Measurements from ENCODE around the gene CERK. TPM values are rescaled to one million over a fixed set of nuclear protein-coding genes. Genes with fewer than 3 reads are reported as not detected.

CERK gene
- total and polyA plus RNA-seq, 4 donors = 7.9 to 24.3 (median 10.2) TPM

DNA sequence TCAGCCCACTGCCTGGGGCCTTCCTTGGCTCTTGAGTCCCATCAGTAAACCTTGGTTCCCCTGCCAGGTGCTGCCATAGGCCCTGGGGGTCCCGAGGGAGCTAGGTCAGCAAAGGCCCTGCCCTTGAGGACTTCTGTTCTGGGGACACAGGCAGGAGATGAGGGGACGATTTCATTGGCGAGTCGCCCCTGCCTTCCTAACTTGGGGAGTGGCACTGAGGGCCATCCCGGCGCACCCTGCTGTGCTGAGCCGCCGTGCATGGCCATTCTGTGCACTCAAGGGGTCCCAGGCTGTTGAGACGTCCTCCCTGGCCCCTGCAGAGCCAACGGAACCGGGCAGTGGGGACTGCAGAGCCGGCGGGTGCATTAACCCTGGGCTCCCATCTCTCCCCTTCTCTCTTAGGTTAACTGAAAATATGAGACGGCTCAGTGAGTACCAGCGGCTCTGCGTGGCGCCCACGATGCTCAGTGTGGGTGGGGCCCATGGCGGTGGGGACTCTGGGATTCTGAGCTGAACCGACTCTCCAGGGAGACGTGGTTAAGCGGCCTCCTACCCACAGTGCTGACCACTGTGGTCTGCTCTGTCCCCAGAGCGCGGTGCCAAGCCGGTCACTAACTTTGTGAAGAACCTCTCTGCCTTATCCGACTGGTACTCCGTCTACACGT, 74.5 kb downstream of the CERK start:
- no peak overlapping the region for H3K9ac ChIP-seq (ENCODE audit: low read depth in 1 of 2, low read length in 2 of 2)
- H3K36me3 ChIP-seq (ENCODE audit: control insufficient read depth in 4 of 4, insufficient read depth in 3 of 4, low read depth in 1 of 4, low read length in 3 of 4) = peaks cover 20 to 52% (median 33%) of the 10 kb centered on the region in 4 donors
- H3K27me3 ChIP-seq (ENCODE audit: control insufficient read depth in 4 of 4, insufficient read depth in 4 of 4, low read length in 3 of 4) = no peaks in the 10 kb centered on the region
- WGBS = 96% methylated on average over 28 of the region's 28 CpGs
- no peaks in the 10 kb centered on the region for H3K9me3 ChIP-seq (ENCODE audit: control insufficient read depth in 4 of 4, low read length in 3 of 4)
- no peak overlapping the region for H3K4me3 ChIP-seq (ENCODE audit: low read depth in 1 of 3, low read length in 3 of 3)
- TF ChIP-seq HNF4A (conservative IDR thresholded peaks at IDR 0.05) = no peak
- TF ChIP-seq, protein P1, sequence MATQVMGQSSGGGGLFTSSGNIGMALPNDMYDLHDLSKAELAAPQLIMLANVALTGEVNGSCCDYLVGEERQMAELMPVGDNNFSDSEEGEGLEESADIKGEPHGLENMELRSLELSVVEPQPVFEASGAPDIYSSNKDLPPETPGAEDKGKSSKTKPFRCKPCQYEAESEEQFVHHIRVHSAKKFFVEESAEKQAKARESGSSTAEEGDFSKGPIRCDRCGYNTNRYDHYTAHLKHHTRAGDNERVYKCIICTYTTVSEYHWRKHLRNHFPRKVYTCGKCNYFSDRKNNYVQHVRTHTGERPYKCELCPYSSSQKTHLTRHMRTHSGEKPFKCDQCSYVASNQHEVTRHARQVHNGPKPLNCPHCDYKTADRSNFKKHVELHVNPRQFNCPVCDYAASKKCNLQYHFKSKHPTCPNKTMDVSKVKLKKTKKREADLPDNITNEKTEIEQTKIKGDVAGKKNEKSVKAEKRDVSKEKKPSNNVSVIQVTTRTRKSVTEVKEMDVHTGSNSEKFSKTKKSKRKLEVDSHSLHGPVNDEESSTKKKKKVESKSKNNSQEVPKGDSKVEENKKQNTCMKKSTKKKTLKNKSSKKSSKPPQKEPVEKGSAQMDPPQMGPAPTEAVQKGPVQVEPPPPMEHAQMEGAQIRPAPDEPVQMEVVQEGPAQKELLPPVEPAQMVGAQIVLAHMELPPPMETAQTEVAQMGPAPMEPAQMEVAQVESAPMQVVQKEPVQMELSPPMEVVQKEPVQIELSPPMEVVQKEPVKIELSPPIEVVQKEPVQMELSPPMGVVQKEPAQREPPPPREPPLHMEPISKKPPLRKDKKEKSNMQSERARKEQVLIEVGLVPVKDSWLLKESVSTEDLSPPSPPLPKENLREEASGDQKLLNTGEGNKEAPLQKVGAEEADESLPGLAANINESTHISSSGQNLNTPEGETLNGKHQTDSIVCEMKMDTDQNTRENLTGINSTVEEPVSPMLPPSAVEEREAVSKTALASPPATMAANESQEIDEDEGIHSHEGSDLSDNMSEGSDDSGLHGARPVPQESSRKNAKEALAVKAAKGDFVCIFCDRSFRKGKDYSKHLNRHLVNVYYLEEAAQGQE (IDR thresholded peaks at IDR 0.05) = no peak
- TF ChIP-seq, protein P2, sequence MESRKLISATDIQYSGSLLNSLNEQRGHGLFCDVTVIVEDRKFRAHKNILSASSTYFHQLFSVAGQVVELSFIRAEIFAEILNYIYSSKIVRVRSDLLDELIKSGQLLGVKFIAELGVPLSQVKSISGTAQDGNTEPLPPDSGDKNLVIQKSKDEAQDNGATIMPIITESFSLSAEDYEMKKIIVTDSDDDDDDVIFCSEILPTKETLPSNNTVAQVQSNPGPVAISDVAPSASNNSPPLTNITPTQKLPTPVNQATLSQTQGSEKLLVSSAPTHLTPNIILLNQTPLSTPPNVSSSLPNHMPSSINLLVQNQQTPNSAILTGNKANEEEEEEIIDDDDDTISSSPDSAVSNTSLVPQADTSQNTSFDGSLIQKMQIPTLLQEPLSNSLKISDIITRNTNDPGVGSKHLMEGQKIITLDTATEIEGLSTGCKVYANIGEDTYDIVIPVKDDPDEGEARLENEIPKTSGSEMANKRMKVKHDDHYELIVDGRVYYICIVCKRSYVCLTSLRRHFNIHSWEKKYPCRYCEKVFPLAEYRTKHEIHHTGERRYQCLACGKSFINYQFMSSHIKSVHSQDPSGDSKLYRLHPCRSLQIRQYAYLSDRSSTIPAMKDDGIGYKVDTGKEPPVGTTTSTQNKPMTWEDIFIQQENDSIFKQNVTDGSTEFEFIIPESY (IDR thresholded peaks at IDR 0.05) = no peak
- H3K27ac ChIP-seq (ENCODE audit: low read depth in 1 of 2, low read length in 2 of 2) = no peak overlapping the region
- peaks cover 2 to 25% (median 11%) of the 10 kb centered on the region in 4 donors for H3K4me1 ChIP-seq (ENCODE audit: control insufficient read depth in 4 of 4, insufficient read depth in 4 of 4, low read length in 3 of 4)
- no peak for DNase-seq (ENCODE audit: low spot score)

- no peak overlapping the region for H3K27ac ChIP-seq (ENCODE audit: low read depth in 1 of 2, low read length in 2 of 2)
- TF ChIP-seq TAF1 (conservative IDR thresholded peaks at IDR 0.05) = no peak
- no peak for TF ChIP-seq HNF4A (conservative IDR thresholded peaks at IDR 0.05)
- no peak for TF ChIP-seq JUND (IDR thresholded peaks at IDR 0.05)
- TF ChIP-seq, protein P1 (IDR thresholded peaks at IDR 0.05) = no peak
- TF ChIP-seq NR2F2 (IDR thresholded peaks at IDR 0.05) = no peak
- TF ChIP-seq YY1 (IDR thresholded peaks at IDR 0.05) = no peak
- TF ChIP-seq FOXA2 (IDR thresholded peaks at IDR 0.05) = no peak
- TF ChIP-seq, protein P2 (IDR thresholded peaks at IDR 0.05) = no peak
- TF ChIP-seq RAD21 (IDR thresholded peaks at IDR 0.05) = no peak
- TF ChIP-seq HNF4G (IDR thresholded peaks at IDR 0.05) = no peak
- TF ChIP-seq FOXA1 (IDR thresholded peaks at IDR 0.05) = no peak
- TF ChIP-seq ATF3 (IDR thresholded peaks at IDR 0.05) = no peak
- TF ChIP-seq CTCF (IDR thresholded peaks at IDR 0.05; ENCODE audit: low read depth, low read length, missing input control) = no peak
- no peak for TF ChIP-seq EGR1 (IDR thresholded peaks at IDR 0.05; ENCODE audit: low read depth in 2 of 2)
- TF ChIP-seq SP1 (IDR thresholded peaks at IDR 0.05) = no peak
- TF ChIP-seq RXRA (IDR thresholded peaks at IDR 0.05) = no peak
- no peak for TF ChIP-seq GABPA (IDR thresholded peaks at IDR 0.05 in 1 of 2, conservative IDR thresholded peaks at IDR 0.05 in 1 of 2)
- no peak for TF ChIP-seq MAX (IDR thresholded peaks at IDR 0.05)
- no peak for DNase-seq (ENCODE audit: low spot score)
- no peaks in the 10 kb centered on the region for H3K9me3 ChIP-seq (ENCODE audit: control insufficient read depth in 4 of 4, low read length in 3 of 4)
- peaks cover 15 to 46% (median 29%) of the 10 kb centered on the region in 4 donors for H3K36me3 ChIP-seq (ENCODE audit: control insufficient read depth in 4 of 4, insufficient read depth in 3 of 4, low read depth in 1 of 4, low read length in 3 of 4)
- H3K9ac ChIP-seq (ENCODE audit: low read depth in 1 of 2, low read length in 2 of 2) = no peak overlapping the region
- WGBS = 95% methylated on average over 26 of the region's 26 CpGs
- H3K4me1 ChIP-seq (ENCODE audit: control insufficient read depth in 4 of 4, insufficient read depth in 4 of 4, low read length in 3 of 4) = peaks cover 2 to 25% (median 11%) of the 10 kb centered on the region in 4 donors
- H3K27me3 ChIP-seq (ENCODE audit: control insufficient read depth in 4 of 4, insufficient read depth in 4 of 4, low read length in 3 of 4) = no peaks in the 10 kb centered on the region
- no peak overlapping the region for H3K4me3 ChIP-seq (ENCODE audit: low read depth in 1 of 3, low read length in 3 of 3)
Observed at GRCh38 chr22:46663001-46663400, 75.1 kb downstream of the CERK start.
